Dermis microvascular lymphatic vessel endothelial cell (primary cell): ENCODE data around the gene NCOA5. TPM values are rescaled to one million over a fixed set of nuclear protein-coding genes. Genes with fewer than 3 reads are reported as not detected.

Source experiments
- DNase-seq, 2 donors: peaks; one replicate each; pipeline versions ENCODE4 v3.0.0 to v3.0.0-alpha.2; 2010; ENCODE audit warnings: low read depth in 2 of 2
- total RNA-seq: library from RNA; depleted of rRNA; stranded (reverse); fragments of >200 nt; gene quantifications from 2 replicates; pipeline ENCODE4 v1.2.1, GENCODE V29; 2014

NCOA5 gene
- total RNA-seq, 1 donor from 2014 or later: 9.0 TPM

- DNase-seq: no peak
These were observed 46.2 kb downstream of the NCOA5 start for GRCh38 chr20:46043556-46043955.

- DNase-seq: peak in 1 of 2 donors; percentile 52
These were observed 48.7 kb downstream of the NCOA5 start for GRCh38 chr20:46040902-46041535.

GRCh38 chr20:46037036-46037435 lies 52.7 kb downstream of the NCOA5 start:
- no peak for DNase-seq

GRCh38 chr20:46036370-46036769 lies 53.4 kb downstream of the NCOA5 start:
- no peak for DNase-seq

- no peak for DNase-seq
These were observed 54.0 kb downstream of the NCOA5 start for GRCh38 chr20:46035713-46036112.

GRCh38 chr20:46035253-46035652 lies 54.5 kb downstream of the NCOA5 start:
- DNase-seq: no peak

GRCh38 chr20:46034039-46034438 lies 55.7 kb downstream of the NCOA5 start:
- no peak for DNase-seq

- DNase-seq: no peak
These were observed 58.0 kb downstream of the NCOA5 start for GRCh38 chr20:46031701-46032254.

- DNase-seq: no peak
These were observed 58.7 kb downstream of the NCOA5 start for GRCh38 chr20:46031014-46031569.

GRCh38 chr20:46030284-46031013 lies 59.3 kb downstream of the NCOA5 start:
- DNase-seq: no peak

- DNase-seq: no peak
These were observed 60.9 kb downstream of the NCOA5 start, which contains the start of gene SLC12A5 for GRCh38 chr20:46028772-46029371. Gene SLC12A5 (plus strand): TSS chr20:46029215. CDS start chr20:46029345, 130 bp downstream.

- DNase-seq: no peak
These were observed 61.7 kb downstream of the NCOA5 start for GRCh38 chr20:46028110-46028509.

GRCh38 chr20:46027245-46027853 lies 62.4 kb downstream of the NCOA5 start:
- peak; percentile 33 to 65 for DNase-seq

- DNase-seq: no peak
These were observed 64.4 kb downstream of the NCOA5 start for GRCh38 chr20:46025376-46025783.

GRCh38 chr20:46023999-46024398 lies 65.8 kb downstream of the NCOA5 start:
- no peak for DNase-seq

GRCh38 chr20:46023148-46023484 lies 66.6 kb downstream of the NCOA5 start:
- DNase-seq: no peak

GRCh38 chr20:46022411-46023147 lies 67.2 kb downstream of the NCOA5 start:
- peak in 1 of 2 donors; percentile 39 for DNase-seq

- peak in 1 of 2 donors; percentile 49 for DNase-seq
These were observed 68.1 kb downstream of the NCOA5 start for GRCh38 chr20:46021361-46022359.

- no peak for DNase-seq
These were observed 69.2 kb downstream of the NCOA5 start for GRCh38 chr20:46020555-46020954.

GRCh38 chr20:46018611-46019010 lies 71.2 kb downstream of the NCOA5 start:
- DNase-seq: no peak
